K562 (cell line): Measurements from ENCODE around the gene OR13C4. TPM values are rescaled to one million over a fixed set of nuclear protein-coding genes. Genes with fewer than 3 reads are reported as not detected.

Experiments used
- ATAC-seq: fragments of 200-7000 bp; cut with Tn5 transposase; 3 replicates; pipeline ENCODE4 v1.9.1; 2020; ENCODE audit warnings: moderate library complexity
- BruUV-seq: library from RNA; stranded (reverse); fragments of 400-500 nt; replicated peaks from 2 replicates; lab custom pipeline; 2021; lab: Mats Ljungman, UMichigan
- CTCF ChIA-PET: fragments of 300-600 bp; formaldehyde crosslinking; extraction: SDS; loops from one replicate; lab custom pipeline; 2021; ENCODE audit warnings: low intra/inter-chr PET ratio; lab: Yijun Ruan, JAX
- POLR2A ChIA-PET: fragments of 300-600, 350-650 bp; sonication (Branson Sonifier 250); formaldehyde crosslinking; extraction: SDS; loops from one replicate; lab custom pipeline; 2021; ENCODE audit warnings: antibody characterized with exemption, inconsistent platforms; lab: Yijun Ruan, JAX
- DNase-seq, 4 experiments: peaks; one replicate each; pipeline versions ENCODE4 v3.0.0 to v3.0.0-alpha.2; 2011 to 2018; ENCODE audit warnings: low spot score in 3 of 4, mixed read lengths in 3 of 4; ENCODE audit errors: extremely low read depth in 1 of 4
- FAIRE-seq: peaks from 2 replicates; lab custom pipeline; 2011; peaks lifted over from hg19 to GRCh38; lab: Jason Lieb, UNC
- H2AFZ ChIP-seq: 2 replicates; pipeline ENCODE4 v1.6.0; 2011; ENCODE audit warnings: low read depth, low read length, control low read depth, inconsistent platforms
- H3K27ac ChIP-seq: fragments of 200-600 bp; 3 replicates; pipeline ENCODE4 v1.8.0; 2011; ENCODE audit warnings: low read depth, mild to moderate bottlenecking, control low read depth, inconsistent platforms, low read length, moderate library complexity, mixed read lengths; ENCODE audit errors: extremely low read depth
- H3K27me3 ChIP-seq, 2 experiments: fragments of 300-600 bp in 1 of 2; 2 replicates in 1 of 2; 3 replicates in 1 of 2; pipeline versions ENCODE4 v1.6.0 to v1.8.0; 2011; ENCODE audit warnings: inconsistent platforms in 2 of 2, low read length in 2 of 2, mild to moderate bottlenecking in 1 of 2, mixed read lengths in 1 of 2, moderate library complexity in 1 of 2; ENCODE audit not compliant: control insufficient read depth in 2 of 2, insufficient read depth in 2 of 2
- H3K36me3 ChIP-seq: fragments of 300-600 bp; 3 replicates; pipeline ENCODE4 v1.8.0; 2011; ENCODE audit warnings: mild to moderate bottlenecking, low read length, inconsistent platforms; ENCODE audit not compliant: control insufficient read depth, insufficient read depth
- H3K4me1 ChIP-seq, 2 experiments: fragments of 200-600 bp in 1 of 2; replicated peaks in 1 of 2; 2 replicates in 1 of 2; 3 replicates in 1 of 2; pipeline versions ENCODE4 v1.5.1 to v1.8.0; 2011; ENCODE audit warnings: inconsistent platforms in 2 of 2, low read length in 2 of 2, mild to moderate bottlenecking in 1 of 2, mixed read lengths in 1 of 2, moderate library complexity in 1 of 2; ENCODE audit not compliant: control insufficient read depth in 2 of 2, insufficient read depth in 2 of 2
- H3K4me2 ChIP-seq: 2 replicates; pipeline ENCODE4 v1.6.1; 2011; ENCODE audit warnings: low read length, control low read depth, inconsistent platforms, mixed read lengths; ENCODE audit not compliant: insufficient read depth
- H3K4me3 ChIP-seq: fragments of 200-600 bp; sonication (generic), shearing (Covaris generic); 2 replicates; pipeline ENCODE4 v1.5.1; 2016; ENCODE audit warnings: control low read depth, inconsistent platforms
- H3K79me2 ChIP-seq: fragments of 200-600 bp; 3 replicates; pipeline ENCODE4 v1.8.0; 2011; ENCODE audit warnings: low read length, inconsistent platforms; ENCODE audit not compliant: control insufficient read depth, insufficient read depth
- H3K9ac ChIP-seq, 2 experiments: 2 replicates each; pipeline versions ENCODE4 v1.6.0 to v1.6.1; 2011; ENCODE audit warnings: low read depth in 2 of 2, low read length in 2 of 2, control low read depth in 1 of 2, inconsistent platforms in 1 of 2, mild to moderate bottlenecking in 1 of 2, mixed read lengths in 1 of 2; ENCODE audit not compliant: insufficient read depth in 1 of 2
- H3K9me1 ChIP-seq: one replicate; pipeline ENCODE4 v1.6.0; 2011; ENCODE audit warnings: inconsistent platforms, mild to moderate bottlenecking, low read length, moderate library complexity; ENCODE audit not compliant: control insufficient read depth, insufficient read depth
- H3K9me3 ChIP-seq: replicated peaks from 2 replicates; pipeline ENCODE4 v1.5.1; 2011; ENCODE audit warnings: low read depth, low read length, inconsistent platforms; ENCODE audit not compliant: control insufficient read depth, insufficient read depth
- H4K20me1 ChIP-seq: replicated peaks from 2 replicates; pipeline ENCODE4 v1.6.1; 2011; ENCODE audit warnings: low read length, inconsistent platforms, mixed read lengths; ENCODE audit not compliant: control insufficient read depth, insufficient read depth
- CGGBP1 ChIP-seq: fragments of 250-450 bp; sonication (Bioruptor Pico); IDR thresholded peaks from 2 replicates; pipeline ENCODE4 v1.9.0; 2021; ENCODE audit warnings: mild to moderate bottlenecking
- KAT8 ChIP-seq: fragments of 450-650 bp; IDR thresholded peaks from 2 replicates; pipeline ENCODE4 v1.6.1; 2016; ENCODE audit warnings: low read depth, mild to moderate bottlenecking
- MAFK ChIP-seq: IDR thresholded peaks from 2 replicates; pipeline ENCODE4 v1.6.1; 2011; ENCODE audit warnings: low read length, improper control_type of control experiment
- MLX ChIP-seq, 2 experiments: fragments of 450-650 bp in 1 of 2; sonication (generic) in 1 of 2; formaldehyde crosslinking; conservative IDR thresholded peaks; 2 replicates each; pipeline versions ENCODE4 v1.4.0 to v1.8.1; 2020 to 2022; ENCODE audit warnings: mild to moderate bottlenecking in 1 of 2, missing genetic modification reagents in 1 of 2
- NFATC3 ChIP-seq: fragments of 450-650 bp; IDR thresholded peaks from 2 replicates; pipeline ENCODE4 v1.6.1; 2017; ENCODE audit warnings: mild to moderate bottlenecking
- PRMT5 ChIP-seq: sonication (generic); formaldehyde crosslinking; IDR thresholded peaks from 2 replicates; pipeline ENCODE4 v1.5.0; 2020; ENCODE audit warnings: missing genetic modification reagents
- SAP30 ChIP-seq: fragments of 200-600 bp; sonication (generic); IDR thresholded peaks from 2 replicates; pipeline ENCODE4 v1.6.1; 2012; ENCODE audit warnings: borderline replicate concordance, low read depth, mild to moderate bottlenecking, moderate library complexity, low read length, control low read depth, inconsistent platforms; ENCODE audit not compliant: insufficient read depth, poor library complexity, severe bottlenecking
- YBX1 ChIP-seq: fragments of 450-650 bp; IDR thresholded peaks from 2 replicates; pipeline ENCODE4 v1.7.1; 2016; ENCODE audit warnings: mild to moderate bottlenecking
- ZBTB9 ChIP-seq: fragments of 450-650 bp; formaldehyde crosslinking; IDR thresholded peaks from 2 replicates; pipeline ENCODE4 v1.4.0; 2020; ENCODE audit warnings: mild to moderate bottlenecking, moderate library complexity
- ZMIZ1 ChIP-seq, 2 experiments: fragments of 150-350 bp in 1 of 2; IDR thresholded peaks; 2 replicates each; pipeline ENCODE4 v1.6.1; 2012 to 2016; ENCODE audit warnings: low read depth in 2 of 2, low read length in 2 of 2, mild to moderate bottlenecking in 1 of 2, moderate library complexity in 1 of 2
- WGBS: fragments of 100-300 bp; shearing (Covaris generic); methylation state at CpG from one replicate; pipeline ENCODE4 v1.1.6; 2016; ENCODE audit warnings: low coverage, mixed read lengths; ENCODE audit not compliant: insufficient coverage; ENCODE audit errors: missing lambda C conversion rate; 5-methylcytosine and 5-hydroxymethylcytosine counted together
- in situ Hi-C: fragments of 300-500 bp; cut with MboI; formaldehyde crosslinking; loops from 4 replicates; pipeline ENCODE4 v1.15.0; 2018; ENCODE audit warnings: inconsistent platforms, mixed read lengths
- intact Hi-C: fragments of 100-400 bp; cut with micrococcal nuclease; formaldehyde crosslinking; loops from 2 replicates; pipeline ENCODE4 v1.14.2; 2022
- polyA plus RNA-seq, 8 experiments: library from polyadenylated mRNA; depleted of rRNA in 4 of 8; stranded (reverse) in 5 of 8; unstranded in 3 of 8; fragments of >200 nt; fragmentation: Nextera tagmentation in 2 of 8; fragmentation: Illumina TruSeq in 1 of 8; extraction: Ambion mirVana in 2 of 8; extraction: Trizol in 1 of 8; gene quantifications; 2 replicates each; pipeline versions ENCODE4 v1.2.1 to v1.2.3, GENCODE V29; 2011 to 2014; ENCODE audit warnings: inconsistent platforms in 1 of 8, missing spikeins in 1 of 8
- total RNA-seq, 7 experiments: library from RNA; depleted of rRNA in 6 of 7; stranded (reverse); fragments of >200 nt in 6 of 7; fragmentation: Illumina TruSeq in 2 of 7; extraction: Trizol in 2 of 7; gene quantifications; 2 replicates each; pipeline versions ENCODE4 v1.2.1 to v1.2.3, GENCODE V29; 2011 to 2021; ENCODE audit warnings: low replicate concordance in 1 of 7

The OR13C4 gene
- total and polyA plus RNA-seq, 9 of the 15 experiments (the other 6 are each of a cell fraction or from before 2014, with no cell fraction given) = not detected

- no peak within 1 kb of the TSS for H2AFZ ChIP-seq
- no peaks in the 10 kb centered on the region for H3K36me3 ChIP-seq
- ATAC-seq (no peak), DNase-seq (no peak), FAIRE-seq (no peak)
- H3K27me3 ChIP-seq = no peaks in the 10 kb centered on the region
- H3K9ac ChIP-seq = no peak within 1 kb of the TSS
- no peak within 1 kb of the TSS for H3K4me3 ChIP-seq
- H3K9me3 ChIP-seq = no peaks in the 10 kb centered on the region; the same call in 1 of the 2 replicates
- no peak within 1 kb of the TSS for H3K4me2 ChIP-seq
- no peak for TF ChIP-seq MAFK
- no peak for TF ChIP-seq NFATC3
- no peak for TF ChIP-seq YBX1
- no peak for TF ChIP-seq SAP30
- TF ChIP-seq ZBTB9 (CRISPR knock-in tag) = no peak
- no peak for TF ChIP-seq MLX (CRISPR knock-in tag; conservative IDR thresholded peaks at IDR 0.05)
- no peak for TF ChIP-seq PRMT5 (CRISPR knock-in tag)
- TF ChIP-seq KAT8 = no peak
- no peak for TF ChIP-seq CGGBP1 (CRISPR knock-in tag)
- no peak for TF ChIP-seq ZMIZ1 (IDR thresholded peaks at IDR 0.05; ENCODE audit: low read depth in 2 of 2, low read length in 2 of 2)
- no peaks in the 10 kb centered on the region for H4K20me1 ChIP-seq
- 7% methylated on average over 4 of the region's 4 CpGs for WGBS
- intact Hi-C loops (no loop called here), in situ Hi-C loops (no loop called here)
- ChIA-PET POLR2A (interaction anchor here (0.7 kb wide), 1 partner anchor 193 kb away, joined by 3 read pairs; no protein-coding TSS in a partner anchor), CTCF (no interaction called here)
- H3K79me2 ChIP-seq = no peaks in the 10 kb centered on the region
- no peaks in the 10 kb centered on the region for H3K9me1 ChIP-seq
- BruUV-seq = no TSS peak
- H3K4me1 ChIP-seq = no peaks in the 10 kb centered on the region
- no peak within 1 kb of the TSS for H3K27ac ChIP-seq
Observed at GRCh38 chr9:104568868-104569267, 41.9 kb upstream of the OR13C4 start, which contains the start of gene OR13C8. TSS of gene OR13C8 (plus strand) at chr9:104569168. CDS start at chr9:104569168, 0 bp downstream.
